ENCODE measurements around the gene CELF3. TPM values are rescaled to one million over a fixed set of nuclear protein-coding genes. Genes with fewer than 3 reads are reported as not detected.

Gene CELF3
- total RNA-seq, 1 experiment from 2014 or later: 0.42 TPM

- CTCF ChIA-PET: no interaction called here
- Mint-ChIP-seq H3K4me3 (no peak overlapping the region), H3K27me3 (ENCODE audit: low read depth) (no peaks in the 10 kb centered on the region), H3K27ac (no peak overlapping the region), H3K9me3 (no peaks in the 10 kb centered on the region), H3K4me1 (no peaks in the 10 kb centered on the region), H3K36me3 (peaks cover 11% of the 10 kb centered on the region; the same call in 1 of the 2 replicates)
- TF ChIP-seq ZNF219 (CRISPR knock-in tag; IDR thresholded peaks at IDR 0.05; ENCODE audit: borderline replicate concordance): no peak
- no peak for TF ChIP-seq GABPB1 (CRISPR knock-in tag; IDR thresholded peaks at IDR 0.05)
- no peak for TF ChIP-seq AFF4 (CRISPR knock-in tag; IDR thresholded peaks at IDR 0.05; ENCODE audit: borderline replicate concordance)
- no peak for TF ChIP-seq CDX4 (CRISPR knock-in tag; IDR thresholded peaks at IDR 0.05; ENCODE audit: borderline replicate concordance)
- TF ChIP-seq EMX1 (CRISPR knock-in tag; IDR thresholded peaks at IDR 0.05): no peak
- TF ChIP-seq RELA (CRISPR knock-in tag; IDR thresholded peaks at IDR 0.05; ENCODE audit: borderline replicate concordance): no peak
- TF ChIP-seq JUN (CRISPR knock-in tag; IDR thresholded peaks at IDR 0.05): no peak
- TF ChIP-seq CBFB (CRISPR knock-in tag; IDR thresholded peaks at IDR 0.05; ENCODE audit: low read depth): no peak
- no peak for TF ChIP-seq ZNF671 (CRISPR knock-in tag; IDR thresholded peaks at IDR 0.05)
- no peak for TF ChIP-seq MLX (CRISPR knock-in tag; IDR thresholded peaks at IDR 0.05)
- TF ChIP-seq NFYB (CRISPR knock-in tag; conservative IDR thresholded peaks at IDR 0.05; ENCODE audit: low read depth): no peak
- TF ChIP-seq ZNF425 (CRISPR knock-in tag; conservative IDR thresholded peaks at IDR 0.05): no peak
- no peak for TF ChIP-seq SOX15 (CRISPR knock-in tag; IDR thresholded peaks at IDR 0.05)
- TF ChIP-seq ATF2 (CRISPR knock-in tag; IDR thresholded peaks at IDR 0.05; ENCODE audit: borderline replicate concordance, low read depth): no peak
- DNase-seq (ENCODE audit: low spot score) (no peak), ATAC-seq (no peak)
- POLR2A ChIA-PET: no interaction called here
Measured at GRCh38 chr1:151680391-151680790, 36.2 kb downstream of the CELF3 start.

- H3K9me3 Mint-ChIP-seq: peaks cover 10% of the 10 kb centered on the region
- DNase-seq (ENCODE audit: low spot score) (no peak), ATAC-seq (no peak)
- peaks cover 5% of the 10 kb centered on the region for H3K4me1 Mint-ChIP-seq
- H3K27me3 Mint-ChIP-seq (ENCODE audit: low read depth): no peaks in the 10 kb centered on the region
- POLR2A ChIA-PET: no interaction called here
- H3K4me3 Mint-ChIP-seq: no peak overlapping the region
- peaks cover 22% of the 10 kb centered on the region for H3K36me3 Mint-ChIP-seq
- no peak overlapping the region; the same call in 1 of the 2 replicates for H3K27ac Mint-ChIP-seq
- CTCF ChIA-PET: no interaction called here
- TF ChIP-seq ATF1 (CRISPR knock-in tag; IDR thresholded peaks at IDR 0.05) (no peak), IRF1 (CRISPR knock-in tag; IDR thresholded peaks at IDR 0.05) (no peak), ZBTB21 (CRISPR knock-in tag; IDR thresholded peaks at IDR 0.05; ENCODE audit: borderline replicate concordance) (no peak), ZSCAN18 (CRISPR knock-in tag; IDR thresholded peaks at IDR 0.05) (no peak), ARID4B (CRISPR knock-in tag; IDR thresholded peaks at IDR 0.05; ENCODE audit: borderline replicate concordance) (no peak)
Measured at GRCh38 chr1:151673407-151673806, 43.2 kb downstream of the CELF3 start.
